Activated CD4-positive, alpha-beta T cell treated with anti-CD3 and anti-CD28 coated beads, Interleukin-10, Interleukin-2, amounts not matched to agents 100 ng/mL and 50 ng/mL, durations not matched to agents 16 hours and 8 hours (primary cell): ENCODE measurements around the gene HUNK.
A peak's percentile ranks its signal among the peaks of the same experiment; 100 is the strongest.

Experiments
- DNase-seq: peaks from one replicate; pipeline ENCODE4 v3.0.0-alpha.2; 2020

The HUNK gene

GRCh38 chr21:31967334-31967733 is 94.5 kb downstream of the HUNK start:
- DNase-seq: no peak

- DNase-seq: no peak
Measured at GRCh38 chr21:31972622-31973021, 99.8 kb downstream of the HUNK start.

- no peak for DNase-seq
Measured at GRCh38 chr21:31973402-31973944, 100.7 kb downstream of the HUNK start.

GRCh38 chr21:31974454-31974985 is 101.7 kb downstream of the HUNK start:
- peak; percentile 44 for DNase-seq

- no peak for DNase-seq
Measured at GRCh38 chr21:31975491-31975890, 102.7 kb downstream of the HUNK start.

- DNase-seq: no peak
Measured at GRCh38 chr21:31977816-31978215, 105.0 kb downstream of the HUNK start.

GRCh38 chr21:31983120-31983519 is 110.3 kb downstream of the HUNK start:
- no peak for DNase-seq

- DNase-seq: no peak
Measured at GRCh38 chr21:31983554-31983953, 110.7 kb downstream of the HUNK start.

GRCh38 chr21:31985398-31985797 is 112.6 kb downstream of the HUNK start:
- DNase-seq: no peak

- no peak for DNase-seq
Measured at GRCh38 chr21:31986035-31986856, 113.4 kb downstream of the HUNK start.

- DNase-seq: no peak
Measured at GRCh38 chr21:31987696-31988095, 114.9 kb downstream of the HUNK start.

- no peak for DNase-seq
Measured at GRCh38 chr21:31988492-31989290, 115.9 kb downstream of the HUNK start.

- no peak for DNase-seq
Measured at GRCh38 chr21:31991356-31992331, 118.8 kb downstream of the HUNK start.

GRCh38 chr21:31992391-31992790 is 119.6 kb downstream of the HUNK start:
- DNase-seq: no peak

GRCh38 chr21:31993826-31994825 is 121.3 kb downstream of the HUNK start:
- no peak for DNase-seq

- DNase-seq: no peak
Measured at GRCh38 chr21:31997191-31997590, 124.4 kb downstream of the HUNK start.

- DNase-seq: no peak
Measured at GRCh38 chr21:31999810-32000468, 127.1 kb downstream of the HUNK start.

GRCh38 chr21:32001390-32001789 is 128.6 kb downstream of the HUNK start:
- DNase-seq: no peak

- no peak for DNase-seq
Measured at GRCh38 chr21:32003411-32003810, 130.6 kb downstream of the HUNK start.

GRCh38 chr21:32004291-32004690 is 131.5 kb downstream of the HUNK start:
- DNase-seq: no peak
